ENCODE data around the gene DNAJC7. TPM values are rescaled to one million over a fixed set of nuclear protein-coding genes. Genes with fewer than 3 reads are reported as not detected.

Gene DNAJC7
- total RNA-seq, 3 donors from 2014 or later (not counting 1 experiment from before 2014, with no cell fraction given) = 123 to 159 (median 149) TPM

- H3K27me3 ChIP-seq (ENCODE audit: control insufficient read depth, insufficient read depth, low read length) = no peaks in the 10 kb centered on the region
- intact Hi-C loops (cut with micrococcal nuclease) = loop anchor here (1.0 kb wide), 1 partner anchor 11 kb away; no protein-coding TSS in a partner anchor
- Mint-ChIP-seq H3K9me3 (no peaks in the 10 kb centered on the region), H3K27ac (peak within 1 kb of the TSS; percentile 97), H3K36me3 (no peaks in the 10 kb centered on the region), H3K27me3 (ENCODE audit: low read depth in 2 of 2) (no peaks in the 10 kb centered on the region), H3K4me3 (peak within 1 kb of the TSS; percentile 99), H3K4me1 (peaks cover 18 to 24% of the 10 kb centered on the region in 2 donors)
- ATAC-seq = peak; percentile 98 to 100 (median 98)
- peak within 1 kb of the TSS; percentile 77 for H3K27ac ChIP-seq (ENCODE audit: low read length)
- H3K4me1 ChIP-seq (ENCODE audit: control insufficient read depth, insufficient read depth, low read length) = peaks cover 15% of the 10 kb centered on the region
- H3K9me3 ChIP-seq (ENCODE audit: control insufficient read depth, insufficient read depth, low read length) = no peaks in the 10 kb centered on the region
- peak; percentile 19 for TF ChIP-seq CTCF (IDR thresholded peaks at IDR 0.05)
- H3K4me3 ChIP-seq (ENCODE audit: low read length) = peak within 1 kb of the TSS; percentile 48
- peak; percentile 92 to 99 for DNase-seq
- H3K36me3 ChIP-seq (ENCODE audit: control insufficient read depth, insufficient read depth, low read length) = no peaks in the 10 kb centered on the region
- WGBS (ENCODE audit: insufficient coverage) = 6% methylated on average over 41 of the region's 43 CpGs
Measured at GRCh38 chr17:41930009-41930832, 87.0 kb downstream of the DNAJC7 start, which contains the start of gene ODAD4. ODAD4 (plus strand) TSS chr17:41930617; CDS start chr17:41930724, 107 bp downstream.

GRCh38 chr17:41928693-41929251, 88.5 kb downstream of the DNAJC7 start:
- Mint-ChIP-seq H3K4me3 (no peak overlapping the region), H3K27ac (peak overlapping the region in 1 of 2 donors; percentile 97), H3K9me3 (no peaks in the 10 kb centered on the region), H3K36me3 (no peaks in the 10 kb centered on the region), H3K4me1 (peaks cover 18 to 24% of the 10 kb centered on the region in 2 donors), H3K27me3 (ENCODE audit: low read depth in 2 of 2) (no peaks in the 10 kb centered on the region)
- ATAC-seq (no peak), DNase-seq (no peak)
- Histone ChIP-seq H3K9me3 (ENCODE audit: control insufficient read depth, insufficient read depth, low read length) (no peaks in the 10 kb centered on the region), H3K4me1 (ENCODE audit: control insufficient read depth, insufficient read depth, low read length) (peaks cover 15% of the 10 kb centered on the region), H3K4me3 (ENCODE audit: low read length) (no peak overlapping the region), H3K27me3 (ENCODE audit: control insufficient read depth, insufficient read depth, low read length) (no peaks in the 10 kb centered on the region), H3K27ac (ENCODE audit: low read length) (no peak overlapping the region), H3K36me3 (ENCODE audit: control insufficient read depth, insufficient read depth, low read length) (no peaks in the 10 kb centered on the region)
- TF ChIP-seq CTCF (IDR thresholded peaks at IDR 0.05) = no peak
- intact Hi-C loops (cut with micrococcal nuclease) = no loop called here
- WGBS (ENCODE audit: insufficient coverage) = 72% methylated on average over 6 of the region's 6 CpGs

Other genes with a start within 250 kb of the DNAJC7 start
- gene JUP, start 230.7 kb downstream of the DNAJC7 start, total RNA-seq = 10 to 100 TPM in 1 of 3 donors, 1 to 10 TPM in 2; 1.8 to 12.1 (median 2.0) TPM
- 1 to 10 TPM; 6.9 to 8.9 (median 7.5) TPM for gene P3H4, start 205.5 kb downstream of the DNAJC7 start, total RNA-seq
- gene FKBP10, start 204.4 kb downstream of the DNAJC7 start, total RNA-seq = 1 to 10 TPM; 5.6 to 8.8 (median 6.0) TPM
- 1 to 10 TPM; 9.1 to 10.0 (median 9.8) TPM for gene NT5C3B, start 181.2 kb downstream of the DNAJC7 start, total RNA-seq
- not detected for gene KLHL10, start 179.6 kb downstream of the DNAJC7 start, total RNA-seq
- gene KLHL11, start 152.0 kb downstream of the DNAJC7 start, total RNA-seq = 10 to 100 TPM; 19.4 to 29.0 (median 28.2) TPM
- gene ACLY, start 98.5 kb downstream of the DNAJC7 start, total RNA-seq = 100 to 1,000 TPM in 2 of 3 donors, 10 to 100 TPM in 1; 86.5 to 106 (median 106) TPM
- gene ODAD4, start 86.8 kb downstream of the DNAJC7 start, total RNA-seq = 1 to 10 TPM in 1 of 3 donors, under 1 TPM in 2; 0.70 to 2.9 (median 0.95) TPM
- gene CNP, start 50.6 kb downstream of the DNAJC7 start, total RNA-seq = 10 to 100 TPM; 32.4 to 44.8 (median 38.2) TPM
- 10 to 100 TPM; 17.5 to 20.9 (median 19.3) TPM for gene NKIRAS2, start 2.7 kb upstream of the DNAJC7 start, total RNA-seq
- gene C17orf113, start 33.2 kb upstream of the DNAJC7 start, total RNA-seq = under 1 TPM; 0.25 to 0.28 (median 0.26) TPM
- under 1 TPM in 1 of 3 donors, not detected in 2; 0.28 TPM for gene ZNF385C, start 81.0 kb upstream of the DNAJC7 start, total RNA-seq
- 10 to 100 TPM; 22.0 to 29.0 (median 24.5) TPM for gene DHX58, start 95.3 kb upstream of the DNAJC7 start, total RNA-seq
- gene KAT2A, start 103.9 kb upstream of the DNAJC7 start, total RNA-seq = 10 to 100 TPM; 29.6 to 32.8 (median 29.9) TPM
- gene HSPB9, start 105.4 kb upstream of the DNAJC7 start, total RNA-seq = not detected
- 100 to 1,000 TPM; 137 to 151 (median 148) TPM for gene RAB5C, start 137.6 kb upstream of the DNAJC7 start, total RNA-seq
- gene KCNH4, start 163.7 kb upstream of the DNAJC7 start, total RNA-seq = under 1 TPM; 0.12 to 0.27 (median 0.20) TPM
- gene HCRT, start 168.0 kb upstream of the DNAJC7 start, total RNA-seq = not detected
- 10 to 100 TPM; 19.5 to 24.6 (median 22.8) TPM for gene GHDC, start 177.1 kb upstream of the DNAJC7 start, total RNA-seq

All from natural killer cell (primary cell).